WERI-Rb-1 (cell line): ENCODE results near the gene THAP6.

ENCODE experiments used
- DNase-seq: peaks from one replicate; pipeline ENCODE4 v3.0.0-alpha.2; 2020
- H3K27ac ChIP-seq: fragments of 250-450 bp; sonication (Bioruptor Pico); 2 replicates; pipeline ENCODE4 v1.5.1; 2020; ENCODE audit warnings: mild to moderate bottlenecking, moderate library complexity
- H3K27me3 ChIP-seq: fragments of 250-450 bp; sonication (Bioruptor Pico); 2 replicates; pipeline ENCODE4 v1.5.1; 2021; ENCODE audit warnings: mild to moderate bottlenecking, low read depth, moderate library complexity; ENCODE audit not compliant: insufficient read depth, severe bottlenecking
- H3K36me3 ChIP-seq: fragments of 250-450 bp; sonication (Bioruptor Pico); 2 replicates; pipeline ENCODE4 v1.5.1; 2020; ENCODE audit warnings: mild to moderate bottlenecking, moderate library complexity
- H3K4me3 ChIP-seq: 2 replicates; pipeline ENCODE4 v1.5.1; 2011; ENCODE audit warnings: low read depth, mild to moderate bottlenecking, control low read depth, low read length
- H3K9me3 ChIP-seq: fragments of 250-450 bp; sonication (Bioruptor Pico); 2 replicates; pipeline ENCODE4 v1.5.1; 2021; ENCODE audit warnings: mild to moderate bottlenecking, moderate library complexity; ENCODE audit not compliant: severe bottlenecking
- CTCF ChIP-seq: IDR thresholded peaks from 2 replicates; pipeline ENCODE4 v1.5.1; 2011; ENCODE audit warnings: low read depth, mild to moderate bottlenecking, control low read depth, inconsistent platforms, low read length

THAP6 gene, protein sequence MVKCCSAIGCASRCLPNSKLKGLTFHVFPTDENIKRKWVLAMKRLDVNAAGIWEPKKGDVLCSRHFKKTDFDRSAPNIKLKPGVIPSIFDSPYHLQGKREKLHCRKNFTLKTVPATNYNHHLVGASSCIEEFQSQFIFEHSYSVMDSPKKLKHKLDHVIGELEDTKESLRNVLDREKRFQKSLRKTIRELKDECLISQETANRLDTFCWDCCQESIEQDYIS

GRCh38 chr4:75514131-75514948 is at the start of gene THAP6, which contains the start of gene RCHY1:
Gene THAP6, plus strand, starts transcription at chr4:75514473. Its CDS starts 980 bp downstream, at chr4:75515453.
Gene RCHY1, minus strand, starts transcription at chr4:75514403. Its CDS starts 117 bp downstream, at chr4:75514286.
- Histone ChIP-seq H3K4me3 (peak within 1 kb of the TSS; percentile 96), H3K9me3 (no peaks in the 10 kb centered on the region), H3K27me3 (no peaks in the 10 kb centered on the region), H3K27ac (peak within 1 kb of the TSS; percentile 91), H3K36me3 (peaks cover 13% of the 10 kb centered on the region)
- no peak for TF ChIP-seq CTCF
- DNase-seq = peak; percentile 98

- H3K9me3 ChIP-seq = no peaks in the 10 kb centered on the region
- no peak overlapping the region for H3K27ac ChIP-seq
- no peaks in the 10 kb centered on the region for H3K36me3 ChIP-seq
- TF ChIP-seq CTCF = no peak
- no peaks in the 10 kb centered on the region for H3K27me3 ChIP-seq
- DNase-seq = no peak
- no peak overlapping the region for H3K4me3 ChIP-seq
Measured at GRCh38 chr4:75469896-75470295, 44.4 kb upstream of the THAP6 start.

- TF ChIP-seq CTCF = no peak
- Histone ChIP-seq H3K4me3 (no peak overlapping the region), H3K9me3 (no peaks in the 10 kb centered on the region), H3K36me3 (no peaks in the 10 kb centered on the region), H3K27me3 (no peaks in the 10 kb centered on the region), H3K27ac (no peak overlapping the region)
- no peak for DNase-seq
Measured at GRCh38 chr4:75470738-75471137, 43.5 kb upstream of the THAP6 start.

- Histone ChIP-seq H3K27ac (no peak overlapping the region), H3K4me3 (no peak overlapping the region), H3K36me3 (peaks cover 10% of the 10 kb centered on the region), H3K9me3 (no peaks in the 10 kb centered on the region), H3K27me3 (no peaks in the 10 kb centered on the region)
- no peak for DNase-seq
- no peak for TF ChIP-seq CTCF
Measured at GRCh38 chr4:75477201-75477600, 37.1 kb upstream of the THAP6 start.

DNA sequence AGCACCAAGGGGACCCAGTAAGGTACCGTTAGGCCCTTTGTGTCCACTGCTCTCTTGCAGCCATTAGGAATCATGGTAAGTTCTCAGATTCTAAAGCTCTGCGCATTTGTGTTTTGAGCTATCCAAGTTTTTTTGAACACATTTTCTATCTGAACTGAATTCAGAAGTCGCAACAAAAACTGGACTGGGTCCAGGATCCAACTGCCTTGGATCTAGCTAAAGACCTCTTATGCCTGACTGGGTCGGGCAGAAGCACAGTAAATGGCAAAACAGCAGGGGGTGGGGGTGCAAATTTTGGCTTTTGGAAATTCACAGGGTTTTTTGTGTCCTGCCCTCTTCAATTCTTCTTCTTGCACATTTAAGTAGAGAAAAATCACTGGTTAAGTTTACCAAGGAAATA is 30.1 kb upstream of the THAP6 start:
- DNase-seq = no peak

More for the DNA sequence above, 30.1 kb upstream of the THAP6 start:
- Histone ChIP-seq H3K9me3 (no peaks in the 10 kb centered on the region), H3K27me3 (no peaks in the 10 kb centered on the region), H3K27ac (no peak overlapping the region), H3K36me3 (peaks cover 30% of the 10 kb centered on the region), H3K4me3 (no peak overlapping the region)
- no peak for TF ChIP-seq CTCF
